Activated T-cell treated with anti-CD3 and anti-CD28 coated beads, Interleukin-2, amount 50 U/mL, for 4 hours (primary cell): ENCODE measurements around the gene FER. TPM values are rescaled to one million over a fixed set of nuclear protein-coding genes. Genes with fewer than 3 reads are reported as not detected.
A peak's percentile ranks its signal among the peaks of the same experiment; 100 is the strongest.
"Not testable (repeated sequence)": the region's sequence is repeated elsewhere in the genome, so short reads cannot be mapped to it uniquely, and the experiment has no call there.

ENCODE experiments used
- ATAC-seq, 2 donors: fragments of 200-7000 bp; cut with Tn5 transposase; one replicate each; pipeline ENCODE4 v1.10.0; 2021
- DNase-seq: peaks from one replicate; pipeline ENCODE4 v3.0.0-alpha.2; 2020
- H3K27me3 Mint-ChIP-seq: one replicate; pipeline ENCODE4 v1.8.0; 2021; ENCODE audit warnings: low read depth, mixed read lengths
- H3K36me3 Mint-ChIP-seq: one replicate; pipeline ENCODE4 v1.8.0; 2022; ENCODE audit warnings: mixed read lengths; ENCODE audit not compliant: insufficient read depth
- H3K4me1 Mint-ChIP-seq: one replicate; pipeline ENCODE4 v1.8.0; 2021; ENCODE audit warnings: low read depth, mixed read lengths
- H3K4me3 Mint-ChIP-seq: one replicate; pipeline ENCODE4 v1.8.0; 2021; ENCODE audit warnings: mild to moderate bottlenecking, moderate library complexity, mixed read lengths
- H3K9me3 Mint-ChIP-seq: one replicate; pipeline ENCODE4 v1.8.0; 2021; ENCODE audit warnings: mixed read lengths
- total RNA-seq, 3 donors: library from RNA; stranded (reverse); gene quantifications; one replicate each; pipeline ENCODE4 v1.2.1, GENCODE V29; 2021

The FER gene
- total RNA-seq, result 1 to 10 TPM; 5.1 to 7.4 (median 7.3) TPM

- ATAC-seq (peak; percentile 44 to 51), DNase-seq (peak; percentile 18)
- Mint-ChIP-seq H3K9me3 (no peaks in the 10 kb centered on the region), H3K4me1 (peaks cover 19% of the 10 kb centered on the region), H3K36me3 (no peaks in the 10 kb centered on the region), H3K27me3 (peaks cover 2% of the 10 kb centered on the region), H3K4me3 (peak within 1 kb of the TSS; percentile 88)
Measured at GRCh38 chr5:108747774-108748400, at the start of gene FER. TSS of gene FER (plus strand) at chr5:108747897. CDS start at chr5:108798183, 50,286 bp downstream.

- H3K27me3 Mint-ChIP-seq, ATAC-seq, H3K36me3 Mint-ChIP-seq, H3K9me3 Mint-ChIP-seq, DNase-seq, H3K4me1 Mint-ChIP-seq, H3K4me3 Mint-ChIP-seq: not testable (repeated sequence)
Measured at GRCh38 chr5:108700388-108700787, 47.3 kb upstream of the FER start.

DNA sequence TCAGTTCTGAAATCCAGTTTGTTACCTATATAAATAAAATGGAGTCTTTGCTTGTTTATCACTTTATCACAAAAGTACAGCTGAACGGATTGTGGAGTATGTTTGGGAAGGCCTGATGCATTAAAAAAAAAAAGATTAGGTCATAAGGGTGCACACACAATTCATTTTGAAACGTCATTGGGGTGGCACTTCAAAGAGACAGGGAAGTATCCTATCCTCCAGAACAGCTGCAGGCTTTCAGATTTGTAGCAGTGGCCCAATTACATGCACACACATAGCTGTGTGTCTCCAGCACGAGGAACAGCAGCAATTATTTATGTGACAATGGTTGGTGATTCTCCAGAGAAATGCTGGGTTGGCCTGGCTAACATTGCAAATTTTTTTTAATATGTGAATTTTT lies 46.8 kb upstream of the FER start:
- Mint-ChIP-seq H3K27me3 (peaks cover 2% of the 10 kb centered on the region), H3K9me3 (no peaks in the 10 kb centered on the region), H3K4me3 (no peak overlapping the region), H3K36me3 (no peaks in the 10 kb centered on the region), H3K4me1 (no peaks in the 10 kb centered on the region)
- DNase-seq (no peak), ATAC-seq (no peak)

- Mint-ChIP-seq H3K36me3 (no peaks in the 10 kb centered on the region), H3K4me1 (no peaks in the 10 kb centered on the region), H3K4me3 (no peak overlapping the region), H3K9me3 (no peaks in the 10 kb centered on the region), H3K27me3 (peaks cover 2% of the 10 kb centered on the region)
- ATAC-seq, result no peak
- no peak for DNase-seq
Measured at GRCh38 chr5:108702546-108702945, 45.2 kb upstream of the FER start.

GRCh38 chr5:108703313-108703712 lies 44.4 kb upstream of the FER start:
- Mint-ChIP-seq H3K9me3 (no peaks in the 10 kb centered on the region), H3K36me3 (no peaks in the 10 kb centered on the region), H3K4me1 (no peaks in the 10 kb centered on the region), H3K4me3 (no peak overlapping the region), H3K27me3 (peaks cover 2% of the 10 kb centered on the region)
- DNase-seq (no peak), ATAC-seq (no peak)

DNA sequence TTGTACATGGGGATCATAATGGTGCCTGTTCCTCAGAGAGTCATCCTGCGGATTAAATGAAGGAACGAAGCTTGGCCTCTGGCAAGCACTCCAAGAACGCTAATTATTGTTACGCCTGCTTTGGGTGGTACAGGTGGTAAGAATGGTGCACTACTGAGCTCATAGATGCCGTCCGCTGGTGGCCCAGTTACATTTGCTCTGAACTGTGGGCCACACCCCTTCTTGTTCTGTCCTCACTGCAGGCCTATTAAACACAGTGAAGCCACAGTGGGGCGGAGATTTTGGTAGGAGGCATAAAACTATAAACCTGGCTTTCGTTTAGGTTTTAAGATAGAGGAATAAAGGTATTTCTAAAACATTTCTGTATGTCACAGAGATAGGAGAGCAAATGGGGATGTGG lies 40.6 kb upstream of the FER start:
- no peaks in the 10 kb centered on the region for H3K36me3 Mint-ChIP-seq
- no peak for ATAC-seq
- H3K9me3 Mint-ChIP-seq, result no peaks in the 10 kb centered on the region
- no peak for DNase-seq
- no peaks in the 10 kb centered on the region for H3K4me1 Mint-ChIP-seq
- no peak overlapping the region for H3K4me3 Mint-ChIP-seq
- peaks cover 4% of the 10 kb centered on the region for H3K27me3 Mint-ChIP-seq

- H3K9me3 Mint-ChIP-seq, result no peaks in the 10 kb centered on the region
- no peak overlapping the region for H3K4me3 Mint-ChIP-seq
- H3K36me3 Mint-ChIP-seq, result no peaks in the 10 kb centered on the region
- H3K4me1 Mint-ChIP-seq, result no peaks in the 10 kb centered on the region
- ATAC-seq (no peak), DNase-seq (no peak)
- H3K27me3 Mint-ChIP-seq, result peaks cover 2% of the 10 kb centered on the region
Measured at GRCh38 chr5:108711898-108712297, 35.8 kb upstream of the FER start.

DNA sequence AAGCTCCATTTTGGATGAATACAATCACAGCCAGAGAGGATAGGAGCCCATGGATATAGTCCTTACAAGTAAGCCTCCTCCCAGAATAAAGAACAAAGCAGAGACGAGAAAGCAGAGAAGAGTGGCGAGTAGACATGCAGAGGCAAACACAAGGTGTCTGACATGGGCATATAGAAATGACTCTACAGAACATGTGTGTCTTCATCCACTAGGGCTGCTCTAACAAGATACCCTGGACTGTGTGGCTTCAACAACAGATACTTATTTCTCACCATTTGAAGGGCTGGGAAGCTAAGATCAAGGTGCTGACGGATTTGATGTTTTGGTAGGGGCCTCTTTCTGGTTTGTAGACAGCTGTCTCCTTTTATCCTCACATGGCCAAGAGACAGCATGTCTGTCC lies 32.3 kb upstream of the FER start:
- Mint-ChIP-seq H3K4me3 (no peak overlapping the region), H3K36me3 (no peaks in the 10 kb centered on the region), H3K27me3 (no peaks in the 10 kb centered on the region), H3K4me1 (no peaks in the 10 kb centered on the region), H3K9me3 (no peaks in the 10 kb centered on the region)
- ATAC-seq, result no peak
- DNase-seq, result no peak

GRCh38 chr5:108720391-108720790 lies 27.3 kb upstream of the FER start:
- no peaks in the 10 kb centered on the region for H3K36me3 Mint-ChIP-seq
- ATAC-seq (peak; percentile 25 to 43), DNase-seq (no peak)
- peaks cover 5% of the 10 kb centered on the region for H3K27me3 Mint-ChIP-seq
- no peaks in the 10 kb centered on the region for H3K9me3 Mint-ChIP-seq
- H3K4me1 Mint-ChIP-seq, result no peaks in the 10 kb centered on the region
- H3K4me3 Mint-ChIP-seq, result no peak overlapping the region

DNA sequence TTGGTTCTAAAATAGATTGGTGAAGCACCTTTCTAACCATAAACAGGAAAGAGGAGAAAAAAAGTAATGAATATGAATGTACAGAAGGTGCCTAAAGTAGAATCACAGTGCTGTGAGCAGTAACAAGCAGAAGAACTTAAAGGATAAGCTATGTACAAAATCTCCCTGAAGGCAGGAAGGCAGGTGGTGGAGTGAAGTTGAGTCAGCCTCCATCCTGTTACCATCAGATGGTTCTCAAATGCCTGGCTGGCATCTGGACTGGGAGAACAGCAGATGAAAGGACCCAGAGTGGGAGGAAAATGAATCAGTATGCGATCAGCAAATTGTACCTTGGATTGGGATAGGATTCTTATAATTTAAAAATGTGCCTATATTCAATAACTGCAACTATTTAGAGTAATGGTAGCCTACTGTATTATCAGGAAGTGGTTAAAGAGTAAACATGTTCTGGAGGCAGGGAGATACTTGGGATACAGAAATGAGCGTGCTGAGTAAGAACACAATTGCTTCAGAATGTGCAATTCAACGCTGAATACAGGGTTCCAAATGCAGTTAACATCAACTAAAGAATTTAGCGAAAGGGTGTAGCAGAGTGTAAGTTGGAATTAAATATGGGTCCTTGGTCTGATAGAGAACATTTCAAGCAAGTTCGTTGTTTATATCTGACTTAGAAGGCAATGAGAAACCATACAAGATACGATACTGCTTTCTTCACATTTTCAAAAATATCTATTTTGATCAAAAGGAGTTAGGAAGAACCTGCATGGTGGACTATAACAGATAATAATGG lies 21.1 kb upstream of the FER start:
- no peaks in the 10 kb centered on the region for H3K9me3 Mint-ChIP-seq
- H3K4me1 Mint-ChIP-seq, result peaks cover 23% of the 10 kb centered on the region
- DNase-seq, result no peak
- H3K4me3 Mint-ChIP-seq, result peak overlapping the region; percentile 48
- ATAC-seq, result no peak
- peaks cover 11% of the 10 kb centered on the region for H3K27me3 Mint-ChIP-seq
- no peaks in the 10 kb centered on the region for H3K36me3 Mint-ChIP-seq

DNA sequence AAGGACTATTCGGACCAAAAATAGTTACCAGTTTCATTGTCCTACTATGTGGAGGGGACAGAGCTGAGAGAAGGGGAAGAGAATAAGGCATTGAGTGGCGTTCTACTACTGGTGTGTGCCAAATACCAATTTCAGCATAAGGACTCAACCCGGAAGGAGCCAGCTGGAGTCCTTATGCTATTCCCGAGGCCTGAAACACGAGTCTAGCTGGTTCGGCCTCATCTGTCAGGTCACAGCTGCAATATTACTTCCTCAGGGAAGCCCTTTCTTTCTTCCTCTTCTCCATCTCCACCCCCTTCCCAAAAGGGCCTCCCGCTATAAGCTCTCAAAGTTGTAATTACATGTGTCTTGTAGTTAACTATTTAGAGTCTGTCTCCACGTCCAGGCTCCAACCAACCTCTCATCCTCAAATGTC lies 20.5 kb upstream of the FER start:
- Mint-ChIP-seq H3K9me3 (no peaks in the 10 kb centered on the region), H3K36me3 (no peaks in the 10 kb centered on the region)

DNA sequence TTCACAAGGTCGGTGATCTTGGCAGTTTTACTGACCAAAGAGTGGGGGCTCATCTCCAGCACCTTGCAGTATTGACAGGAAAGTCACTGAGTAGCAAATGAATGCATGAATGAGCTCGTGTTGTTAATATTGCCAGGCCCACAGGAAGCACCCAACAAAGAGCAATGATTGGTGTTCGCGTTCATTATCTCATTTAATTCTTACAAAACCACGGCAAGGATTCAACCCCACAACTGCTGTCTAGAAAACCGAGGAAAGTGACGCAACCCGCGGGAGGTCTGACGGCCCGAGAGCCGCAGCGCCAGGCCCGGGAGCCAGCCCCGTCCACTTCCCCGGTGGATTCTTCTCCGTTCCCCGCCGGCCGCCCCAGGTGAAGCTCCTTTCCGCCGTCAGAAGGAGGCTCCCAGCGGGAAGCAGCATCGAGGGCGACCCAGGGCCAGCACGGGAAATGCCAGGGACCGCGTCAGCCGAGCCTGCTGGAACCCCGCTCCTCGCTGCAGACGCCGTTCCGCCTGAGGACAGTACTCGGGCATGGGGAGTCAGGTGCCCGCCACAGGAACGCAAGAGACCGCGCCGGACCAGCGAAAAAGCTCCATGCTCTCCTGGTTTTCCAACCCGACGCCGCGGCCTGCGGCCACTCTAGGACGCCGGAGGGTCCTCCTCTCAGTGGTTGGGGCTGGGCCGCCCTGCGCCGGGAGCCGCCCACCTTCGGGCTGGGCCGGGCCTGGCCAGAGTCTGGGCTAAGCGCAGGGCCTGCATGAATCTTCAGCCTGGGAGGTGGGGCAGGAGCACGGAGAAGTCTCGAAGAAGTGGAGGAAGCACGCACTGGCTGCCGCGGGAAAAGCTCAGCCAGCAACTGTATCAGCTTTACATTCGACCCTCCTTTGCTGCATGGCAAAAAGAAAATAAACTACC lies 19.8 kb upstream of the FER start:
- ATAC-seq (peak; percentile 85 to 86), DNase-seq (peak; percentile 11)
- Mint-ChIP-seq H3K4me1 (peaks cover 23% of the 10 kb centered on the region), H3K4me3 (peak overlapping the region; percentile 67), H3K9me3 (no peaks in the 10 kb centered on the region), H3K36me3 (no peaks in the 10 kb centered on the region), H3K27me3 (peaks cover 14% of the 10 kb centered on the region)

More for the DNA sequence above, 20.5 kb upstream of the FER start:
- H3K4me1 Mint-ChIP-seq, result peaks cover 23% of the 10 kb centered on the region
- peaks cover 11% of the 10 kb centered on the region for H3K27me3 Mint-ChIP-seq
- ATAC-seq (no peak), DNase-seq (no peak)
- H3K4me3 Mint-ChIP-seq, result peak overlapping the region; percentile 67

DNA sequence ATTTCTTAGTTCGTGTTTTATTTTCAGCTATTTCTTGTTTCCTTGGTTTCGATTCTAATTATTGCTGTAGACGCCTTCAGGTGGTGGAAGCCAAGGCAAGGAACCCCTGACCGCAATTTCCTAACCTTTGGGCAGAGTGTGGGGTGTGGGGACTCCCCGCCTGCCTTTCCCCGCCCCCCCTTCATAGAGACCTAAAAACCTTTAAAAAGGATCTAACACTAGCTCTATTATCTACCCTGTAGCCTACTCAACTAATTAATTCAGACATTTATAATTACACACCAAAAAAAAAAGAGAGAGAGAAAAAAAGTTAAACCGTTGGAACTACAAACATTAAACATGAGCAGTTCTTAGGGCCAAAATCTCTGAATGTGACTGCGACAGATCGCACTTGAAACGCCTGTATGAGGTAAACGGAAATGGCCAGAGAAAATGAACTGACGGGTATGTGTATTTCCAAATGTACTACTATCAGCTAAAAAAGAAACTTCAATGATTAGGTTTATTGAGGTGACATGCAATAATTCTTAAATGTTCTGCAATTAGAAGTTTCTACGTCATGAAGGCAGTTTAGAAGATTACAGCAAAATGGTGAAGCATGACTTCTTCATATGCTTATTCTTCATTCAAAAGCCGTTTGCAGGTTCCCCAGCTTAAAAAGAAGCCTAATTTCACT lies 19.0 kb upstream of the FER start:
- Mint-ChIP-seq H3K36me3 (no peaks in the 10 kb centered on the region), H3K4me3 (peak overlapping the region; percentile 67), H3K27me3 (peaks cover 18% of the 10 kb centered on the region), H3K9me3 (no peaks in the 10 kb centered on the region), H3K4me1 (peaks cover 23% of the 10 kb centered on the region)
- ATAC-seq (peak; percentile 69 to 73), DNase-seq (peak; percentile 53)

DNA sequence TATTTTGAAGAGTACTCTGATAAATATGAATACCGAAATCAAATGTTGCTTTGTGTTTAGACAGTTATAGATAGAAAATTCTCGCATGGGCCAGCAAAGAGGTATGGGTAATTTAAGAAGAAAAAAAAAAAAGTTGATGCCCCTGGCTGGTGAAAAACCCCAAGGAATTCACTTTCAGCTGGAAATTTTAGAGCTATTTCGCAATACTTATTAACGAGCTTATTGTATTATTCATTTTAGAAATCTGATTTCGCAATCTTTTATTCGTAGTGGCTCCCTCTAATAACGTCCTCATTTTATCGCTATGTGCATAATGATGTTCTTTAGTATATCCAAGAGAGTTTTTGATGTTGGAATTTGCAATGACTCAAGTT lies 18.5 kb upstream of the FER start:
- Mint-ChIP-seq H3K9me3 (no peaks in the 10 kb centered on the region), H3K4me3 (peak overlapping the region; percentile 67), H3K4me1 (peaks cover 23% of the 10 kb centered on the region), H3K36me3 (no peaks in the 10 kb centered on the region), H3K27me3 (peaks cover 18% of the 10 kb centered on the region)
- ATAC-seq (no peak), DNase-seq (no peak)
